Cardiac muscle cell (in vitro differentiated cells and primary cell): Measurements from ENCODE around the gene GNPTG. TPM values are rescaled to one million over a fixed set of nuclear protein-coding genes. Genes with fewer than 3 reads are reported as not detected.

Experiments used
- DNase-seq, 2 donors: peaks; one replicate each; pipeline versions ENCODE4 v3.0.0 to v3.0.0-alpha.2; 2010 to 2017; ENCODE audit warnings: low read depth in 1 of 2, low spot score in 1 of 2
- H3K27ac ChIP-seq: fragments of 200-600 bp; sonication (generic); 2 replicates; pipeline ENCODE4 v1.5.1; 2016
- H3K27me3 ChIP-seq: fragments of 200-600 bp; sonication (generic); 2 replicates; pipeline ENCODE4 v1.6.0; 2016; ENCODE audit warnings: control low read depth
- H3K36me3 ChIP-seq: fragments of 200-600 bp; sonication (generic); 2 replicates; pipeline ENCODE4 v1.5.1; 2016; ENCODE audit warnings: control low read depth
- H3K4me1 ChIP-seq: fragments of 200-600 bp; sonication (generic); 2 replicates; pipeline ENCODE4 v1.8.1; 2017; ENCODE audit warnings: low read depth, mild to moderate bottlenecking, mixed run types
- H3K4me3 ChIP-seq: fragments of 200-600 bp; sonication (generic); 2 replicates; pipeline ENCODE4 v1.5.1; 2016; ENCODE audit warnings: mild to moderate bottlenecking
- H3K9me3 ChIP-seq: fragments of 200-600 bp; sonication (generic); 2 replicates; pipeline ENCODE4 v1.5.1; 2017; ENCODE audit warnings: low read depth, mild to moderate bottlenecking, control low read depth
- polyA plus RNA-seq: library from polyadenylated mRNA; unstranded; fragments of >200 nt; fragmentation: Nextera tagmentation; extraction: Ambion mirVana; gene quantifications from 2 replicates; pipeline ENCODE4 v1.2.1, GENCODE V29; 2016
- total RNA-seq: library from RNA; depleted of rRNA; stranded (reverse); fragments of >200 nt; gene quantifications from 2 replicates; pipeline ENCODE4 v1.2.3, GENCODE V29; 2016
- TF ChIP-seq, protein P1 (sequence below): IDR thresholded peaks from 2 replicates; pipeline ENCODE4 v1.5.1; 2012; ENCODE audit warnings: low read depth, mild to moderate bottlenecking, low read length

GNPTG gene
- total and polyA plus RNA-seq, 2 experiments from 2014 or later = 57.0 to 60.3 TPM

DNA sequence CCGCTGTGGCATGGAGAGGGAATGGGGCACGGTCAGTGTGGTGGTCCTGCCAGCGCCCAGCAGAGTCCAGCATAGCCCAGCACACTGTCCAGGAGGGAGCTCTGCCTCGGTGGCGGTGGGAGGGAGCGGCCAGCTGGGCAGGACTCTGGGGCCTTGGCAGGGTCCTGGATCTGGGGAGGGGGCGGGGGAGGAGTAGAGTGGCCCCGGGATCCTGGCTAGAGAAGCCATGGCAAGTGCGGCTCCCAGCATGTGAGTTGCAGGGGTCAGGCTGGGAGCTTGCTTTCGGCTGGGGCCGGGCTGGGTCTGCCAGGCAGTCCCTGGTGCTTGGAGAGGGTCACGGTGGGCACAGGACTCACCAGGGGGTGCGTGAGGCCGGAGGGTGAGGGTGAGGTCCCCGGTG lies 3.9 kb downstream of the GNPTG start:
- H3K9me3 ChIP-seq = no peaks in the 10 kb centered on the region
- H3K4me3 ChIP-seq = no peak overlapping the region
- H3K27me3 ChIP-seq = no peaks in the 10 kb centered on the region
- H3K36me3 ChIP-seq = no peaks in the 10 kb centered on the region
- DNase-seq = no peak
- H3K27ac ChIP-seq = no peak overlapping the region
- H3K4me1 ChIP-seq = peaks cover 6% of the 10 kb centered on the region
- TF ChIP-seq, protein P1, sequence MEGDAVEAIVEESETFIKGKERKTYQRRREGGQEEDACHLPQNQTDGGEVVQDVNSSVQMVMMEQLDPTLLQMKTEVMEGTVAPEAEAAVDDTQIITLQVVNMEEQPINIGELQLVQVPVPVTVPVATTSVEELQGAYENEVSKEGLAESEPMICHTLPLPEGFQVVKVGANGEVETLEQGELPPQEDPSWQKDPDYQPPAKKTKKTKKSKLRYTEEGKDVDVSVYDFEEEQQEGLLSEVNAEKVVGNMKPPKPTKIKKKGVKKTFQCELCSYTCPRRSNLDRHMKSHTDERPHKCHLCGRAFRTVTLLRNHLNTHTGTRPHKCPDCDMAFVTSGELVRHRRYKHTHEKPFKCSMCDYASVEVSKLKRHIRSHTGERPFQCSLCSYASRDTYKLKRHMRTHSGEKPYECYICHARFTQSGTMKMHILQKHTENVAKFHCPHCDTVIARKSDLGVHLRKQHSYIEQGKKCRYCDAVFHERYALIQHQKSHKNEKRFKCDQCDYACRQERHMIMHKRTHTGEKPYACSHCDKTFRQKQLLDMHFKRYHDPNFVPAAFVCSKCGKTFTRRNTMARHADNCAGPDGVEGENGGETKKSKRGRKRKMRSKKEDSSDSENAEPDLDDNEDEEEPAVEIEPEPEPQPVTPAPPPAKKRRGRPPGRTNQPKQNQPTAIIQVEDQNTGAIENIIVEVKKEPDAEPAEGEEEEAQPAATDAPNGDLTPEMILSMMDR = no peak

DNA sequence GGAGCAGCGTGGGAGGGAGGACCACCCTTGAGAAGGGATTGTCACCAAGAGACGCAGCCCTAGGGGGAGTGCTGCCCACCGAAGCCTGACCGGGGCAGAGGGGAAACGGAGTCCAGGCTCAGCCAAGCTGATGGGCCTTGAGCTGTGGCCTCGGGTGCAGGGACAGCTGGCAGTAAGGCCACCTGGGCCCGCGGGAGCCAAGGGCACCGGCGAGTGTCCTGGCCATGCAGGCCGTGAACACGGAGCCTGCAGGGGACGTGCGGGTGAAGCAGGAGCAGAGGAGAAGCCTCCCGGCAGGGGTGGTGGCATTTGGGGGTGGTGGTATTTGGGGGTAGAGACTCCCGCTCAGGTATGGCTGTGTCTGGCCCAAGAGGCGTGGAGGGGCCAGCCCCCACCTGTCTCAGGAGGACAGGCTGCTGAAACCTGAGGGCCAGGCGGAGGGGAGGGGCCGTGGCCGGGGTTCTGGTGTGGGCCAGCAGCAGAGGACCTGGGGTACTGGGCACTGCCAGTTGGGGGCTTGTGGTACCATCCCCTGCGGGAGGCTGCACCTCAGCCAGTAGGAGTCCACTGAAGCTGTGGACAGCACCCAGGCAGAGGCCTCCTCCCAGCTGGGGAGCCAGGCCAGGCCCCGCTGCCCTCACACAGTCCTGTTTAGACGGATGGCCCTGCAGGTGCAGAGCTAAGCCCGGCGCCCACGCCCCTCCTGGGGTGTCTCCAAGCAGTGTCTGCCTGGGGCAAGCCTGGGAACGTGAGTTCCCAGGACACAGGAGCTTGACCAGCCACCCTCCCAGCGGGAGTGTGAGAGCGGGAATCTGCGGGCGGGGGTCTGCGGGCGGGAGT lies 4.5 kb downstream of the GNPTG start:
- Histone ChIP-seq H3K36me3 (no peaks in the 10 kb centered on the region), H3K4me1 (peaks cover 6% of the 10 kb centered on the region), H3K9me3 (no peaks in the 10 kb centered on the region), H3K27me3 (no peaks in the 10 kb centered on the region), H3K4me3 (no peak overlapping the region), H3K27ac (no peak overlapping the region)
- TF ChIP-seq, protein P1 = no peak
- no peak for DNase-seq

DNA sequence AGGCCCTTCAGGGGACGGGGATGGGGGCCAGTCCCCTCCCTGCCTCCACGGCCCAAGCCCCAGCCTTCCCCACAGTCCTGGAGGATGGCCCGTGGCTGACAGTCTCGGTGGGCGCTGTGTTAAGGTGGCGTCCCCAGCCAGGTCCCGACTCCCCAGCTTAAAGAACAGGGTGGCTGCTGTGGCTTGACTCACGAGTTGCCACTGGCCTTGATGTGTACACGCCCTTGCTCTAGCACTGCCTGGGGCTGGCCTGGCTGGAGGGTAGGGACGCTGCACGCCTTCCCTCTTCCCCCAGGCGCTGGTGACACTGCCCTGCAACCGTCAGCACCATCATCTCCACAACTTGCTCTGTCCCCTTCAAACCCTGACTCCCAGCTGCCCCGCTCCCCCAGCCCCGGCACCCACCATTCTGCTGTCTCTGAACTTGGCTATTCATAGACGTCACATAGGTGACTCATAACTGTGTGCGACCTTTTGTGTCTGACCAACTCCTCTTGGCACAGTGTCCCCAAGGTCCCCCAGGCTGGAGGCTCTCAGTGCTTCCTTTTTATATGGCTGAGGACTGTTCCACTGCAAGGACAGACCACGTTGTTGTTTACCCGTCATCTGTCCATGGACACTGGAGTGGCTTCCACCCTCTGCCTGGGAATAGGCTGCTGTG lies 6.3 kb downstream of the GNPTG start:
- Histone ChIP-seq H3K27ac (no peak overlapping the region), H3K4me3 (no peak overlapping the region), H3K4me1 (no peaks in the 10 kb centered on the region), H3K27me3 (no peaks in the 10 kb centered on the region), H3K9me3 (no peaks in the 10 kb centered on the region), H3K36me3 (peaks cover 7% of the 10 kb centered on the region)
- TF ChIP-seq, protein P1 = no peak
- no peak for DNase-seq

DNA sequence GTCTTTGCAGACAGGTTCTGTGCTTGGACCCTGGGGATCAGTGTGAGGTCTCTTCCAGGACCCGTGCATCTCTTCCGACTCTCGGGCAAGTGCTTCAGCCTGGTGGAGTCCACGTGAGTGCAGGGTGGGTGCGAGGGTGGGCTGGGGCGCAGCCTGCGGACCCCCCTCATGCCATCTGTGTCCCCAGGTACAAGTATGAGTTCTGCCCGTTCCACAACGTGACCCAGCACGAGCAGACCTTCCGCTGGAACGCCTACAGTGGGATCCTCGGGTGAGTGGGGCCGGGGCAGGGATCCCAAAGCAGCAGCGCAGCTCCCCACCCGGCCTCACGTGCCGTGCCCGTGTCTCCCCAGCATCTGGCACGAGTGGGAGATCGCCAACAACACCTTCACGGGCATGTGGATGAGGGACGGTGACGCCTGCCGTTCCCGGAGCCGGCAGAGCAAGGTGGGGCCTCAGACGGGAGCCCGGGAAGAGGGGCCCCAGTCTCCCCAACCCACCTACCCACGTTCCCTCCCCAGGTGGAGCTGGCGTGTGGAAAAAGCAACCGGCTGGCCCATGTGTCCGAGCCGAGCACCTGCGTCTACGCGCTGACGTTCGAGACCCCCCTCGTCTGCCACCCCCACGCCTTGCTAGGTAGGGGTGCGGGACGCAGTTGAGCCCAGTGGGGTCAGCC lies 10.1 kb downstream of the GNPTG start:
- Histone ChIP-seq H3K36me3 (peaks cover 25% of the 10 kb centered on the region), H3K4me3 (no peak overlapping the region), H3K27me3 (no peaks in the 10 kb centered on the region), H3K9me3 (no peaks in the 10 kb centered on the region), H3K27ac (no peak overlapping the region), H3K4me1 (no peaks in the 10 kb centered on the region)
- no peak for DNase-seq
- TF ChIP-seq, protein P1 = no peak

DNA sequence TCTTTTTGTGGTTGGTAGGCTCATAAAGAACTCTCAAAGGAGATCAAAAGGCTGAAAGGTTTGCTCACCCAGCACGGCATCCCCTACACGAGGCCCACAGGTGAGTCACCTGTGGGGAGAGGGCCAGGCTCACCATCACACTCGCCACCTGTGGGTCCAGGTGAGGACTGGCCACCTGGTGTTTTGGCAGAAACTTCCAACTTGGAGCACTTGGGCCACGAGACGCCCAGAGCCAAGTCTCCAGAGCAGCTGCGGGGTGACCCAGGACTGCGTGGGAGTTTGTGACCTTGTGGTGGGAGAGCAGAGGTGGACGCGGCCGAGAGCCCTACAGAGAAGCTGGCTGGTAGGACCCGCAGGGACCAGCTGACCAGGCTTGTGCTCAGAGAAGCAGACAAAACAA lies 11.1 kb downstream of the GNPTG start:
- Histone ChIP-seq H3K4me3 (no peak overlapping the region), H3K27ac (no peak overlapping the region), H3K9me3 (no peaks in the 10 kb centered on the region), H3K36me3 (peaks cover 25% of the 10 kb centered on the region), H3K27me3 (no peaks in the 10 kb centered on the region), H3K4me1 (no peaks in the 10 kb centered on the region)
- no peak for DNase-seq
- TF ChIP-seq, protein P1 = no peak
